ENCODE measurements around the gene IFNA6. TPM values are rescaled to one million over a fixed set of nuclear protein-coding genes. Genes with fewer than 3 reads are reported as not detected.

Gene IFNA6
- total and polyA plus RNA-seq, 2 of the 4 experiments (the other 2 are of a cell fraction) = not detected

GRCh38 chr9:21316032-21316842 is 34.5 kb downstream of the IFNA6 start:
- H3K23ac ChIP-seq (ENCODE audit: low read depth, low read length) = no peak overlapping the region
- no peaks in the 10 kb centered on the region; a peak in 1 of 4 replicates for H3K79me1 ChIP-seq (ENCODE audit: low read depth in 1 of 2, low read length in 2 of 2)
- no peak overlapping the region for H2AFZ ChIP-seq (replicated peaks; ENCODE audit: low read length, poor library complexity)
- H4K20me1 ChIP-seq (ENCODE audit: insufficient read depth, low read length) = no peaks in the 10 kb centered on the region
- no peaks in the 10 kb centered on the region for H3K9me3 ChIP-seq (ENCODE audit: control insufficient read depth, insufficient read depth, low read length)
- peaks cover 2% of the 10 kb centered on the region; the same call in 1 of the 2 replicates for H3K36me3 ChIP-seq (ENCODE audit: control insufficient read depth, insufficient read depth, low read length)
- H3K4ac ChIP-seq (ENCODE audit: low read depth, low read length) = no peak overlapping the region
- no peak overlapping the region for H2AK9ac ChIP-seq (replicated peaks; ENCODE audit: low read depth, low read length, poor library complexity)
- H3K56ac ChIP-seq (ENCODE audit: extremely low read depth, insufficient read depth, low read length) = no peak overlapping the region
- ChIA-PET CTCF (no interaction called here), POLR2A (ENCODE audit: unreplicated experiment) (no interaction called here)
- no peak overlapping the region for H3K4me3 ChIP-seq (ENCODE audit: insufficient read depth, low read depth, low read length)
- H3K4me2 ChIP-seq (ENCODE audit: low read depth, low read length) = no peak overlapping the region
- no peak overlapping the region for H2BK20ac ChIP-seq (ENCODE audit: low read depth, low read length)
- intact Hi-C loops (cut with micrococcal nuclease) (no loop called here), dilution Hi-C loops (cut with HindIII; ENCODE audit: low sequenced_read_pairs, unreplicated experiment) (no loop called here), in situ Hi-C loops (cut with MboI; ENCODE audit: low sequenced_read_pairs) (loop anchor here (25.0 kb wide), 1 partner anchor 946 kb away; no protein-coding TSS in a partner anchor)
- H3K27me3 ChIP-seq (ENCODE audit: control insufficient read depth, insufficient read depth, low read length) = peaks cover 6% of the 10 kb centered on the region
- no peak overlapping the region for H3K27ac ChIP-seq (ENCODE audit: insufficient read depth, low read length)
- no peak overlapping the region for H2BK120ac ChIP-seq (ENCODE audit: low read depth, low read length)
- no peak overlapping the region for H3K9ac ChIP-seq (ENCODE audit: low read depth, low read length)
- no peak overlapping the region for H4K91ac ChIP-seq (ENCODE audit: insufficient read depth, low read depth, low read length)
- H3K14ac ChIP-seq (replicated peaks; ENCODE audit: low read depth, low read length) = no peak overlapping the region
- no peak overlapping the region for H4K8ac ChIP-seq (ENCODE audit: low read depth in 2 of 2, low read length in 2 of 2)
- no peak overlapping the region for H4K5ac ChIP-seq (ENCODE audit: low read depth, low read length)
- H3K9me1 ChIP-seq (ENCODE audit: insufficient read depth, low read length) = no peaks in the 10 kb centered on the region
- no peak; the same call in 1 of the 2 replicates for ATAC-seq (ENCODE audit: low read depth)
- BruUV-seq (replicated peaks) = no TSS peak
- no peak overlapping the region for H2BK15ac ChIP-seq (ENCODE audit: low read depth, low read length)
- DNase-seq = no peak
- no peak overlapping the region for H2BK5ac ChIP-seq (ENCODE audit: low read depth, low read length, poor library complexity, severe bottlenecking)
- no peak overlapping the region for H2AK5ac ChIP-seq (ENCODE audit: low read depth, low read length)
- WGBS, 2 experiments (ENCODE audit: extremely low coverage in 2 of 2, insufficient read length in 1 of 2) = 100% methylated on average over 1 of the region's 8 CpGs; no CpG with 5 or more reads in 1 of the 2 experiments
- H3K4me1 ChIP-seq (ENCODE audit: control insufficient read depth, insufficient read depth, low read length) = peaks cover 2% of the 10 kb centered on the region; the same call in 1 of the 2 replicates
- no peak overlapping the region for H3K18ac ChIP-seq (ENCODE audit: low read depth, low read length)
- TF ChIP-seq, protein P1, sequence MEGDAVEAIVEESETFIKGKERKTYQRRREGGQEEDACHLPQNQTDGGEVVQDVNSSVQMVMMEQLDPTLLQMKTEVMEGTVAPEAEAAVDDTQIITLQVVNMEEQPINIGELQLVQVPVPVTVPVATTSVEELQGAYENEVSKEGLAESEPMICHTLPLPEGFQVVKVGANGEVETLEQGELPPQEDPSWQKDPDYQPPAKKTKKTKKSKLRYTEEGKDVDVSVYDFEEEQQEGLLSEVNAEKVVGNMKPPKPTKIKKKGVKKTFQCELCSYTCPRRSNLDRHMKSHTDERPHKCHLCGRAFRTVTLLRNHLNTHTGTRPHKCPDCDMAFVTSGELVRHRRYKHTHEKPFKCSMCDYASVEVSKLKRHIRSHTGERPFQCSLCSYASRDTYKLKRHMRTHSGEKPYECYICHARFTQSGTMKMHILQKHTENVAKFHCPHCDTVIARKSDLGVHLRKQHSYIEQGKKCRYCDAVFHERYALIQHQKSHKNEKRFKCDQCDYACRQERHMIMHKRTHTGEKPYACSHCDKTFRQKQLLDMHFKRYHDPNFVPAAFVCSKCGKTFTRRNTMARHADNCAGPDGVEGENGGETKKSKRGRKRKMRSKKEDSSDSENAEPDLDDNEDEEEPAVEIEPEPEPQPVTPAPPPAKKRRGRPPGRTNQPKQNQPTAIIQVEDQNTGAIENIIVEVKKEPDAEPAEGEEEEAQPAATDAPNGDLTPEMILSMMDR (conservative IDR thresholded peaks at IDR 0.05; ENCODE audit: low read depth, low read length) = no peak
- TF ChIP-seq CHD1 (IDR thresholded peaks at IDR 0.05; ENCODE audit: low read depth, low read length) = no peak
- no peak for TF ChIP-seq RAD21 (IDR thresholded peaks at IDR 0.05; ENCODE audit: low read length)
- TF ChIP-seq POLR2A (IDR thresholded peaks at IDR 0.05; ENCODE audit: low read depth, low read length) = no peak
- TF ChIP-seq MAZ (IDR thresholded peaks at IDR 0.05; ENCODE audit: borderline replicate concordance, low read depth, low read length) = no peak
- TF ChIP-seq NFE2L2 (IDR thresholded peaks at IDR 0.05; ENCODE audit: low read depth, low read length) = no peak
- no peak for TF ChIP-seq SMC3 (IDR thresholded peaks at IDR 0.05; ENCODE audit: low read depth, low read length)
- TF ChIP-seq, protein P2, sequence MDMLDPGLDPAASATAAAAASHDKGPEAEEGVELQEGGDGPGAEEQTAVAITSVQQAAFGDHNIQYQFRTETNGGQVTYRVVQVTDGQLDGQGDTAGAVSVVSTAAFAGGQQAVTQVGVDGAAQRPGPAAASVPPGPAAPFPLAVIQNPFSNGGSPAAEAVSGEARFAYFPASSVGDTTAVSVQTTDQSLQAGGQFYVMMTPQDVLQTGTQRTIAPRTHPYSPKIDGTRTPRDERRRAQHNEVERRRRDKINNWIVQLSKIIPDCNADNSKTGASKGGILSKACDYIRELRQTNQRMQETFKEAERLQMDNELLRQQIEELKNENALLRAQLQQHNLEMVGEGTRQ (IDR thresholded peaks at IDR 0.05; ENCODE audit: low read depth, low read length) = no peak
- no peak for TF ChIP-seq MAFK (IDR thresholded peaks at IDR 0.05; ENCODE audit: low read depth, low read length)
- TF ChIP-seq RCOR1 (IDR thresholded peaks at IDR 0.05; ENCODE audit: insufficient replicate concordance, low read length) = no peak
- TF ChIP-seq MXI1 (IDR thresholded peaks at IDR 0.05; ENCODE audit: borderline replicate concordance, low read depth, low read length) = no peak
- no peak for TF ChIP-seq FOS (IDR thresholded peaks at IDR 0.05; ENCODE audit: low read depth, low read length)
- no peak for TF ChIP-seq CEBPB (IDR thresholded peaks at IDR 0.05; ENCODE audit: low read depth, low read length)
- TF ChIP-seq RFX5 (IDR thresholded peaks at IDR 0.05; ENCODE audit: low read depth, low read length) = no peak
- TF ChIP-seq, protein P3, sequence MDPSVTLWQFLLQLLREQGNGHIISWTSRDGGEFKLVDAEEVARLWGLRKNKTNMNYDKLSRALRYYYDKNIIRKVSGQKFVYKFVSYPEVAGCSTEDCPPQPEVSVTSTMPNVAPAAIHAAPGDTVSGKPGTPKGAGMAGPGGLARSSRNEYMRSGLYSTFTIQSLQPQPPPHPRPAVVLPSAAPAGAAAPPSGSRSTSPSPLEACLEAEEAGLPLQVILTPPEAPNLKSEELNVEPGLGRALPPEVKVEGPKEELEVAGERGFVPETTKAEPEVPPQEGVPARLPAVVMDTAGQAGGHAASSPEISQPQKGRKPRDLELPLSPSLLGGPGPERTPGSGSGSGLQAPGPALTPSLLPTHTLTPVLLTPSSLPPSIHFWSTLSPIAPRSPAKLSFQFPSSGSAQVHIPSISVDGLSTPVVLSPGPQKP (IDR thresholded peaks at IDR 0.05; ENCODE audit: borderline replicate concordance, low read depth, low read length) = no peak

Data from IMR-90 (cell line).